GM18861 (cell line): ENCODE data around the gene MYCL.

Source experiments
- ATAC-seq: cut with Tn5 transposase; IDR thresholded peaks from one replicate; pipeline ENCODE4 v1.9.1; 2021; ENCODE audit not compliant: unreplicated experiment

The MYCL gene, protein sequence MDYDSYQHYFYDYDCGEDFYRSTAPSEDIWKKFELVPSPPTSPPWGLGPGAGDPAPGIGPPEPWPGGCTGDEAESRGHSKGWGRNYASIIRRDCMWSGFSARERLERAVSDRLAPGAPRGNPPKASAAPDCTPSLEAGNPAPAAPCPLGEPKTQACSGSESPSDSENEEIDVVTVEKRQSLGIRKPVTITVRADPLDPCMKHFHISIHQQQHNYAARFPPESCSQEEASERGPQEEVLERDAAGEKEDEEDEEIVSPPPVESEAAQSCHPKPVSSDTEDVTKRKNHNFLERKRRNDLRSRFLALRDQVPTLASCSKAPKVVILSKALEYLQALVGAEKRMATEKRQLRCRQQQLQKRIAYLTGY

DNA sequence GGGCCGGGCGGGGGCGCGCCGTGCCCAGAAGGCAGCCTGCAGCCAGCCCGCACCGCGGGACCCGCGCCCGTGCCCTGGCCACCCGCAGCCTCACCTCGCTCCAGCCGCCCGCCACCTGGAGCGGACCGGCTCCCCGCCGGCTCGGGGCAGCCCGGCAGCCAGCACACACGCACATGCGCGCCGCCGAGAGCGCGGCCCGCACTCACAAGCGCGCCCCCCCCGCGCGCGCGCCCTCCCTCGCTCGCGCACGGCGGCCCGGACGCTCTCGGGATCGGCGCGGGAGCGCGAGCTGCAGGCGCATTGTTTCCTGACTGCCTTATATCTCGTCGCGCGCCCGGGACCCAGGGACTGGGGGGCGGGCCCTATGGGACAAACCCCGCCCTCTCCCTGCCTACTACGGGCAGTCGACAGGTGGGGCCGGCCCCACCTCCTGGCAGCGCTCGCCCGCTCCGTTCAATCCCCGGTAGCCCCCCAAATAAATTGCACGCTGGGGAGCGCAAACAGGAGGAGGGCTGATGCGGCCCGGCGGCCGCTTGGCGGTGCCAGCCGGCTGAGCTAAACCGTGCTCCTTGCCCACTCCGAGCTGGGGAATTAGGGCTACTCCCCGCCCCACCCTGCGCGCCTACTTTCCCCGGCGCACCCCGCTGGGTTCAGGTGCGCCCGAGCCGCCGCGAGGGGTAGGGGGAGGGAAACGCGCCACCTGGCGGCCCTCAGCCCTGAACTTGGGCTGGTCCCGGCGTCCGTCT is at the start of gene MYCL:
MYCL (minus strand) TSS at position 204 of the 746 bp plus-strand sequence. CDS start 483 bp downstream, outside the sequence.
- ATAC-seq: peak; percentile 57

DNA sequence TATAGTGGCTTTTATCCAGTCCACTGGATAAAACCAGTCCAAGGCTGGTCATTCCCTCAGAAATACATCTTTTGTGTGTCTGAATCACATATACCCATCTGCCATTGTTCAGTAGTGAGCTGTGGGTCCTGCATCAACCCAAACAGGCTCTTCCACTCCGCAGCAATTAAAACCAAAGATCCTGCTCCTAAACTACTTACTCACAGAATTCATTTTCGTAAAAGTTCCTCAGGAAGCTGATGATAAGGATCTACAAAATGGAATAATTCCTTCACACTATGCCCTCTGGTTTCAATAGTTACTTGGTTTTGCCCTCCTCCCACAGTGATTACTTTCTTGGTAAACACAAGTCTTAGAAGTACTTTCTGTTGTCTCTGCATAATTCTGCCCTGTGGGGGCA is 48.2 kb upstream of the MYCL start:
- no peak for ATAC-seq

DNA sequence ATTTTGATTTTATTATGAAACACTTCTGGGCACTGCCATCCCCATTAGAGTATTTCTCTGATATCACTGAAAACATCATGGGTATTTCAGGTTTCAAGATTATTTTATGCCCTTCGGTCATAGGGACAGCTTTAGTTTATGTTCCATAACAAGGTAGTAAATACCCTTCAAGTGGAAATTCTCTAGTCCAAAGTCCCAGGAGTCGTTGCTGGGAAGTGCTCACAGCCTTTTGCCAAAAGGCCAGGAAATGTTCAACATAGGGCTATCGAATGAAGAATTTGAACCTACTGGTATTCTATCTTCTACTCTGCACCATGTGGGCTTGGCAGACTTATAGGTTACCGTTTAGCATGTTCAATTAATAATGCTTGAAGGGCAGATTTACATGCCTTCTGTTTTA is 45.5 kb upstream of the MYCL start:
- ATAC-seq: no peak

DNA sequence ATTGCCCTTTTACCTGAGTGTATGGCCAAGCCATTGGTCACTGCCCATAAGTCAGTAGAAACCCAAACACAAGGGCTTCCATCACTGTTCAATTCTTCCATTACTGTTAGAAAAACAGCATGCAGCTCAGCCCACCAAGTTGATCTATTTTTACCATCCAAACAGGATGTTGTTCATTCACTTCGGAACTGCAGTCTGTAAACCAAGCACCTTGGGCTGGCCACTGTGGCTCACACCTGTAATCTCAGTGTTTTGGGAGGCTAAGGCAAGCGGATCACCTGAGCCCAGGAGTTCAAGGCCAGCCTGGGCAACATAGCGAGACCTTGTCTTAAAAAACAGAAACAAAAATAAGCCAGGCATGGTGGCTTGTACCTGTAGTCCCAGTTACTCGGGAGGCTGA is 44.5 kb upstream of the MYCL start:
- no peak for ATAC-seq

DNA sequence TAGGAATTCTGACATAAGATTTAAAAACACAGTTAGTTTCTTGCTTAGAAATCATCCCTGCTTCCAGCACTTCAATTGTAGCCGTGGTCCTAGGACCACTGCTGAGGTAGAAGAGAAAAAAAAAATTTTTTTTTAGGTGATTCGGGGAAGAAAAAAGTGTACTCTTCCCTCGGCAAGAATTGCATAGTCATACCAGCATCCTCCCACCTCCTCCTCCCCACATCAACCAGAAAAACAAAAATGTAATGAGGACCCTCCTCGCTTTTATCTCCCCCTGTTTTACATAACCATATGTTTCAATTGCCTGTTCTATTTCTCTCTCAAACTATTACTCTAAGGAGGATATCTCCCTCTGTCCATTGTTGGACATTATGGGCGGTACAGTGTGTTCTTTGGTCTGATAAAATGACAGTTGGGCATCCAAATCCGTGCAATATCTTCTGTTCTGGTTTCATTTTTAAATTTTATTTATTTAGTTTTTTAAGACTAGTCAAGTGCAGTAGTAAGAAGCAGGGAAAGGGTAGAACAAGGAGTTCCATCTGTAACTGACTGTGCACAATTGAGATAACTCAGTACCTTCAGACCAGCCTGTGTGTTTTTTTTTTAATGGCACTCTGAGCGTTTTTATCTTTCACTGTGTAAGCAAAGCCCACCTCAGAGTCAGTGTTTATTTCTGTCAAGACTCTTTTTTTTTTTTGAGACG is 42.8 kb upstream of the MYCL start:
- no peak for ATAC-seq

DNA sequence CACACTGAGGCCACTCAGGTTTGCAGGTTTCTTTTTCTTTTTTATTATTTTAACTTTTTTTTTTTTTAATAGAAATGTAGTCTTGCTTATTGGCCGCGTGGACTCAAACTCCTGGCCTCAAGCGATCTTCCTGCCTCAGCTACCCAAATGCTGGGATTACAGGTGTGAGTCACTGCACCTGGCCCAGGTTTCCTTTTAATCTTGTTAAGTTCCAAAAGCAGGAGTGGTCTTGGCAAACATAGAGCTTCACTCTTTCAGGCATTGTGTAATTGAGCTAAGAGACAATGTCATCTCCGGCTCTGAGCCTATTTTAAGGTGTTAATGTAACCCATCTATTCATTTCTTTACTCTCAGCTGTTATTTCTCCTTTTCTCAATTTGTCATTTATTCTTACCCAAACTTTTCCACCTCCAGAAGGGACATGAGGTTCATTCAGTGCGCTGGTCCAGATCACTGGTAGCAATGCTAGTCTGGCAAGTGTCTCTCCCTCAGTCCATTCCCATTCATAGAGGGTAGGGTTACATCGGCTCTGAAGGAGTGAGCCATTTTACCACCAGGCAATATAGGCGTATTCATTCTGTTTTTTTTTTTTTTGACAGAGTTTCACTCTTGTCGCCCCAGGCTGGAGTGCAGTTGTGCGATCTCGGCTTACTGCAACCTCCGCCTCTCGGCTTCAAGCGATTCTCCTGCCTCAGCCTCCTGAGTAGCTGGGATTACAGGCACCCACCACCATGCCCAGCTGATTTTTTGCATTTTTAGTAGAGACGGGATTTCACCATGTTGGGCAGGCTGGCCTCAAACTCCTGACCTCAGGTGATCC is 42.0 kb upstream of the MYCL start:
- ATAC-seq: no peak

DNA sequence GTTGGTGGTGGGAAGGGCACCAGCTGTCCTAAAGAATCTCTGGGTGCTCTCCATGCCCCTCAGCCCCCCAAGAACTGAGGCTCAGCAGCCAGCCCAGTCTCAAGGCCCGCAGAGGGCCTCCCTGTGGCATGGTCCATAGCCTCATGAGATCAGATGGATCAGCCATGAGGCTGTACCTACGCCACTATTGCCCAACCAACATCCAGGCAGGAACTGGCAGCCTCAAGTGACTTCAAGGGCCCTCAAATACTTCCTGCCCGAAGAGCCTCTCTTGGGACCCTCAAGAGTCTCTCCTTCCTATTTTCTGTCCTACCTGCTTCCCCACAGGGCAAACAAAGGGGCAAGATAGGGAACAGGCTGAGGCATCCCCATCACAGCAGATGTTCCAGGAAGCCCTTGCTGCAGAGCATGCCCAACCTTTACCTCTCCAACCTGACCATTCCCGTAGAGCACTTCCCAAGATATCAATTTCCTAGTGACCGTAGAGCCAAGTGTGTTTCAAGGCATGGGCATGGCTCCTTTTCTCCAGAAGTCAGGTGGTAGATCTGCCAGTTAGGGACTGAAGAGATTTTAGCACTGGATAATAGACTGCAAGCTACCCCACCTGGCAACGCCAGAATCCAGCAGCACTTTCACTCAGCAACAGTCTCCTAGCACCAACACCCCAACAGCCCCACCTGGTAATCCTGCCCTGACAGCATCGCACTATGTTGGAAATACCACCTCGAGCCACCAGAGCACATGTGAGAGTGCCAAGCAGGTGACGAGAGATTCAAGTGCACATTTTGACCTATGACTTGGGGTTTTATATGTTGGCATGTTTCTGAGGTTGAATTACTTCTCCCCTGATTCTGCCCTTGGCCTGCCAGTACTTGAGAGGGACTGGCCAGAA is 39.5 kb upstream of the MYCL start:
- ATAC-seq: no peak

DNA sequence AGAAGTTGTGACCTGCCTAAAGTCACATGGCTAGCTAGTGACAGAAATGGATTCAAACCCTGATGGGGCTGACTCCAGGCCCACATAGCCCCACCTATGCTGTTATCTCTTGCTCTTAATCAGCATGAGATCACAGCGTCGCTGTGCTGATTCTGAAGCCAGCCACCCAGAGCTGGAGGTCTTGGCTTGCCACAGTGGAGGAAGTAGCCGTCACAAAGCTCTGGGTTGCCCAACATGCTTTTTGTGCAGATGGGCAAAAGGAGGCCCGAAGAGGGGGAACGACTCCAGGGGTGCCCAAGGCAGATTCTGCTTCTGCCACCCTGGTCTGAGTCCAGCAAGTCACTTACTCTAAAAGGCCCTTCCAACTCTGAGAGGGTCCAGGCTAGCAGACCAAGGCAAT is 38.5 kb upstream of the MYCL start:
- ATAC-seq: no peak

DNA sequence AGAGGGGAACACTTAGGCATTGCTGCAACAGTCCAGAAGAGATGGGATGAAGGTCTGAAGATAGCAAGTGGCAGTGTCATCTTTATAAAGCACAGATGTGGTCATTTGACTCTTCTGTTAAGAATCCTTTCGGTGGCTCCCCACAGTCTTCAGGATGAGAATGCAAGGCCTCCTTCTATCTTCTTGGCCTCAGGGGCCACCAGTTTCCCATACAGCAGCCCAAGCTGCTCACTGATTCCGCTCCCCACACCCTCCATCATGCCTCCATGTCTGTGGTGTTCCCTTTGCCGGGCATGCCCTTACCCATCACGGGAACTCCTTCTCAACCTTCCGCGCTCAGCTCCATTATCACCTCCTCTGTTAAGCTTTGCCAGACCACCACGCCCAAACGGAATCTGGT is 37.1 kb upstream of the MYCL start:
- no peak for ATAC-seq

DNA sequence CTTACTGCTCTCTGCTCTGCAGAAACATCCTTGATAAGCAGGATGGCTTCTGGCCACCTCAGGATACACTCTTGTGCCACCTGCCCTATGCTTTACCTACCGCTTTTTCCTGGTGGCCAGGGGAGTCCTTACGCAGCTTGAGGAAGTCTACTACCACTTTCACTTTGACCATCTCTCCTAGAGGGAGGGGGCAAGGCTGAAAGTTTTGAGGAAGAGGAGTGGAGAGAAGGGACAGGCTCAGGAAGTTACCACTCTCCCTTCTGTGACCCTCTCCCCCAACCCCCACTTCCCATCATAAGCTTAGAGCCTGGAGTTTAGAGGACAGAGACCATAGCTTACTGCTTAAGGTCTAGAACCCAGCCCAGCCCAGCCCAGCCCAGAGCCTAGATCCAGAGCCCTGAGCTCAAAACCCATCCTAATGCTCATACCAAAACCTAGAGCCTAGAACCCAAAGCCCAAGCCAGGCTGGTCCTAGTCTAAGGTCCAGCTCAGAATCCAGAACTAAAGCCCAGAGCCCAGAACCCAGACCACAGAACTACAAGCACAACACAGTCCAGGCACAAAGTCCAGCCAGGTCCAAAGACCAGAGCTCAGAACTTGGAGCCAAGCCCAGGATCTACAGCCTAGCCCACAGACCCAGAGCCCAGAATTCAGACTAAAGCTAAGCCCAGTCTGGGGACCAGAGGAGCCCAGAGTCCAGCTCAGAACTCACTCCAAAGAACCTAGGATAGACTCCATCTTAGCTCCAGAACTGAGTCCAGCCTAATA is 35.2 kb upstream of the MYCL start:
- ATAC-seq: no peak

DNA sequence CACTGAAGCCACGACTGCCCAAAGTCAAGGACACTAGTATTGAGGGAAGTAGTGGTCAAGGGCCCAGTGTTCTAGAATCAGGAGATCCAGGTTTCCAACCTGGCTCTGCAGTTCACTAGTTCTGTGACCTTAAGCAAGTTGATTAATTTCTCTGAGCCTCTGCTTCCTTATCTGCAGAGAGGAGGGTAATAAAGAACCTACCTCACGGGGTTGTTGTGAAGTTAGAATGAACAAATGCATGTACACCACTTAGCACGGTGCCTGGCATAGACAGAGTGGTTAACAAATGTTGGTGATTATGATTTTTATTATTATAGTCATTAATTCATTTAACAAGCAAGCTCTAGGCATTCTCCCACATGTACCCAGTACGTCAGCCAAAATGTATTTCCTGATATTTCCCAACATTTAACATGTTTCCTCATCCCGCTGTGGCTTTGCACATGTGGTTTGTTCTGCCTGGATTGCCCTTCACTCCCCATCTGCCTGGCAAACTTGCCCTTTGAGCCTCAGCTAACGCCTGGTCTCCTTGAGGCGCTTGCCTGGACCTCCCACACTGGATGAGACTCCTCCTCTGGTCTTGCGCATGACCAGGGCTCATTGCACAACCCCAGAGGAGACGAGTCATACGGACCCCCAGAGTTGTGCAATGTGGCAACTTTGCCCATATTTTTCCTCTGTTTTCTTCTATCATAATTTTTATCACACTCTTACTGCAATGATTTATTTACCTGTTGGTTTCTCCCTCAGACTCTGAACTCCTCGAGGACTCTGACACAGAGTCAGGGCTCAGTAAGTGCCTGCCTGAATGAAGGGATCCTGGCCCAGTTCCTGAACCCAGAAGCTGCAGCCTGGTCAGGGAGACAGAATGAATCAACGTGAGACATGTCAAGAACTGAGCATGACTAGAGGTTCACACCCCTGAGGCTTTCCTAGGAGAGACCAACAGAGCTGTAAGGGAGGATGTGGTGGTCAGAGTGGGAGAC is 32.5 kb upstream of the MYCL start:
- no peak for ATAC-seq

DNA sequence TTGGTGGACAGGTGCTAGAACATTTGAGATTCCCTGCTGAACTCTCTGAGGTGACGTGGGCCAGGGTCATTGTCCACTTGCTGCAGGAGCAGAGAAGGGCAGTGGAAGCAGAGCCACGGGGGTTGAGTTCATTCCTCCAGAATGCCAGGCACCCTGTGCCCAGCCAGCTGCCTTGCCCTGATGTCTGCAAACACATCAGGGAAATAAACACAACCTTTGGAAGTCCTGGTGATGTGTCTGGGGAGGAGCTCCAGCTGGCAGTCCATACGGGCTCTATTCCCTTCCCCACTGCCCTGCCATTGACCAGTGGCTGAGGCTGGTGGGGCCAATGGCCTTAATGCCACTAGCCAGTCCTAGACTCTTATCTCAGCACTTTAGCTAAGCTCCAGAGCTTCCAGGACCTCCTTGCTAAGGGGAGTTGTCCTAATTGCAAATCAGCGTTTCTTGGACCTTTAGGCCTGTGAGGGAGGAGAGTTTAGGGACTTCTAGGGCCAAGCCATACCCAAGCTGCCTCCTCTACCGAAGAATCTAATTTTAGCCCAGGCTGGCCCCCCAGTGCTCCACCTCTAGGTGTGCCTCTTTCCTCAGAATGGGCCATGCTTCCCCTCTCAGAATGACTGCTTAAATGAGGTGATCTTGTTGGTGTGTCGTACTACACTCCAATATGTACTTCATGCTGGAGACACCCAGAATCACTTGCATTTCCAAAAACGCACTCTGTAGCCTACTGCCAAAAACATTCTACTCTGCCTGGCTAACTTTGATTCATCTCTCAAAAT is 27.3 kb upstream of the MYCL start:
- no peak for ATAC-seq

DNA sequence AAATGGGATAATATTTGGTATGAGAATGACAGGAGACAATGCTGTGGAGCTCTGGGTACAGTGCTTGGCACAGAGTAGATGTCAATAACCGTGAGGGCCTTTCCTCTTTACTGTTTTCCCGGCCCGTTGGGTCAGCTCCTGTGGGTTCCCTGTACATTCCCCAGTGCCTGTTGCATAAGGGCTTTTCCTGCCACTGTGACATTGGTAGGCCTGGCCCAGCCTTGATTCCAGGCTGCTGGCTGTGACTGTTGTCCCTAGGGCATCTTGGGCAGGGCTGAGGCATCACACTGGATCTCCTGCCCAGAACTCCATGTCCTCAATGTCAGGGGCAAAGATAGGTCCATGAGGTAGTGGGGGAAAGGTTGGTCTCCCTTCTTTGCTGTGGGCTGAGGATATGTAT is 25.8 kb upstream of the MYCL start:
- ATAC-seq: no peak

DNA sequence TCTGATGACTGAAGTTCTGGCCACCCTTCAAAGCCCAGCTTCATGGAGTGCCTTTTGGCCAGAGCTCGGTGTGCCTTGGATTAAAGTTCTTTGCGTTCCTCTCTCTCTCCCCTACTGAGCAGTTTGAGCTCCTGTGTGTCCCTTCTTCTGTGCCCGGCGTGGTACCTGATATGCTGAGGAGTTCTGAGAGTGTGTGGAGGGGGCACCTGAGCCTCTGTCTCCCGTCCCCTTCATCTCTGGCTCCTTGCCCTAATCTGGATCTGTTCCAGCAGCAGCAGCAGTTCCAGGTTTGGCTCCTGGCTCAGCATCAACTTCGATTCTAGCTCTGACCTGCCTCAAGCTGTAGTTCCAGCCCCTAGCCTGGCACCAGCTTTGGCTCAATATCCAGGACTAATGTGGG is 25.1 kb upstream of the MYCL start:
- ATAC-seq: no peak

DNA sequence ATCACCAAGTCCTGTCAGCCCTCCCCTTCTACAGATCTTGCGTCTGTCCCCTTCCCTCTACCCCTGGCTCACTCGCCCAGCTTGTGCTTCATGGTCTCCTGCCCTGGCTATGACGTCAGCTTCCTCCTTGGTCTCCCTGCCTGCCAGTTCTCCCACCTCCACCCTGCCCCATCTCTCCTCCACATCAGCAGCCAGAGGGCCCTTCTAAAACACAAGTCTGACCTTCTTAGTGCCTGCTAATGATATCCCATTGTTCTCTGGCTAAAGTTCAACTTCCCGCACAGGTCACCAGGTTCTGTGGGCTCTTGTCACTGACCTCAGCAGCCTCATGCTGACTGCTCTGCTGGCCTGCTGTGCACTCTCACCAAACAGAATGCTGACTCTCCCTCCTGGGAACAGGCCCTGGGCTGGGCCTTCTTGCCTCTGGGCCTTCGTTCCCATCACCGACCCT is 24.7 kb upstream of the MYCL start:
- ATAC-seq: no peak

DNA sequence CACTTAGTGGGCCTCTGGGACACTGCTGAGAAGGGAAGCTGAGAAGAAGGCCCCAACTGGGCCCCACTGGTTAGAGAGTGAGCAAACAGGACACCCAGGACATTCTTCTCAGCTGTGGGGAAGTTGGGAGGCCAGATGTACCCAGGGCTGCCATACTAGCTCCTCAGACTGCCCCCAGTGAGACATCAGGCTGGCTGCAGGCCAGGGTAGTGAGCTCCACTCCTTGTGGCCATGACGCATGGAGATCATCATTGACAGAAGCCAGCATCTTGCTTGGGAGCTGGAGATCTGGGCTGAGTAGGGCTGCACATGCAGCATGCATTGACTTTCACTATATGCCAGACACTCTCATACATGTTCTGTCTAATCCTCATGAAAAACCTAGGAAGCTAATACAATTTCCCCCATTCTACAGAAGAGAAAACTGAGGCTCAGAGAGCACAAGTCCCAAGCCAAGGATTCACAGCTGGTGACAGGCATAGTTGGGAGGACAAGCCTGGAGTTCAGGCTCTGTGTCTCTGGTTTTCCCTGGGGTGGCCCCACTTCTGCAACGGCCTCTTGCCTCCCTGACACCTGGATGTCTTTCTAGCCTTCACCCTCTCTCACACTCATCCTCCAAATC is 24.1 kb upstream of the MYCL start:
- ATAC-seq: no peak

DNA sequence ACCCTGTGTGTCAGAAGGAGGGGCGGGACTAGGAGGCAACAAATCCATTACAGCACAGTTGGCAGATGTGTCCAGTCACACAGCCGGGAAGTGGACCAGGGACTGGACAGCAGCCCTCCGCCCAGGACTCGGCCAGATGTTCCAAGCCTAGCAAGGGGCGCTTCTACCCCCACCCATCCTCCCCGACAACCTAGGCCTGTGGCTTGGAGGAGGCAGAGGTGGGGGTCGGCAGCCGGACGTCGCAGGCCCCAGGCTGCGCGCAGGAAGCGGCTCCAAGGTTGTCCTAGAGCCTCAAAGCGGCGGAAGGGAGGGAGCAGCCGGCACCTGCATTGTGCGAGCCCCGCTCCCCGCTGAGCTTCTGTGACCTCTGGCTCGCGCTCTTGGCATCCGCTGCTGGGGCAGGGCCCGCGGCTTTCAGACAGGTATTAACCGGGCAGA is 20.6 kb upstream of the MYCL start:
- no peak for ATAC-seq
